Glutamatergic neuron (in vitro differentiated cells): ENCODE data around the gene IL10RB. TPM values are rescaled to one million over a fixed set of nuclear protein-coding genes. Genes with fewer than 3 reads are reported as not detected.

Experiments used
- DNase-seq: peaks from one replicate; pipeline ENCODE4 v3.0.0; 2022
- H3K27ac Mint-ChIP-seq: one replicate; pipeline ENCODE4 v1.8.0; 2020; ENCODE audit warnings: mild to moderate bottlenecking, mixed read lengths, inconsistent platforms; ENCODE audit not compliant: unreplicated experiment
- H3K27me3 Mint-ChIP-seq: one replicate; pipeline ENCODE4 v1.8.0; 2020; ENCODE audit warnings: mild to moderate bottlenecking, moderate library complexity, mixed read lengths, inconsistent platforms; ENCODE audit not compliant: unreplicated experiment
- H3K36me3 Mint-ChIP-seq: one replicate; pipeline ENCODE4 v1.8.0; 2020; ENCODE audit warnings: mild to moderate bottlenecking, mixed read lengths, inconsistent platforms; ENCODE audit not compliant: unreplicated experiment
- H3K4me1 Mint-ChIP-seq: one replicate; pipeline ENCODE4 v1.8.0; 2020; ENCODE audit warnings: mild to moderate bottlenecking, low read depth, mixed read lengths, inconsistent platforms; ENCODE audit not compliant: unreplicated experiment
- H3K4me3 Mint-ChIP-seq: one replicate; pipeline ENCODE4 v1.8.0; 2020; ENCODE audit warnings: mild to moderate bottlenecking, mixed read lengths, inconsistent platforms; ENCODE audit not compliant: unreplicated experiment
- H3K9me3 Mint-ChIP-seq: one replicate; pipeline ENCODE4 v1.8.0; 2020; ENCODE audit warnings: mild to moderate bottlenecking, moderate library complexity, mixed read lengths, inconsistent platforms; ENCODE audit not compliant: unreplicated experiment
- CTCF ChIP-seq: fragments of 200-600 bp; sonication (generic); IDR thresholded peaks from one replicate; pipeline ENCODE4 v1.5.0; 2021; ENCODE audit not compliant: partially characterized antibody, unreplicated experiment
- total RNA-seq: library from RNA; stranded (reverse); fragmentation: NEBNext Ultra II Directional; extraction: Animal tissue kit (Norgen Biotek cat#: 25700); gene quantifications from one replicate; pipeline ENCODE4 v1.2.1, GENCODE V29; 2021; ENCODE audit not compliant: unreplicated experiment

The IL10RB gene
- total RNA-seq, 1 donor from 2014 or later: 4.7 TPM

GRCh38 chr21:33278721-33279120 lies 12.6 kb downstream of the IL10RB start:
- no peaks in the 10 kb centered on the region for H3K27me3 Mint-ChIP-seq
- H3K9me3 Mint-ChIP-seq: peaks cover 2% of the 10 kb centered on the region
- DNase-seq: no peak
- TF ChIP-seq CTCF: no peak
- H3K4me3 Mint-ChIP-seq: no peak overlapping the region
- peaks cover 27% of the 10 kb centered on the region for H3K36me3 Mint-ChIP-seq
- H3K27ac Mint-ChIP-seq: no peak overlapping the region
- peaks cover 4% of the 10 kb centered on the region for H3K4me1 Mint-ChIP-seq

- Mint-ChIP-seq H3K27ac (no peak overlapping the region), H3K4me3 (no peak overlapping the region), H3K36me3 (peaks cover 27% of the 10 kb centered on the region), H3K27me3 (no peaks in the 10 kb centered on the region), H3K9me3 (peaks cover 2% of the 10 kb centered on the region), H3K4me1 (peaks cover 4% of the 10 kb centered on the region)
- TF ChIP-seq CTCF: no peak
- DNase-seq: no peak
These were observed 13.2 kb downstream of the IL10RB start for GRCh38 chr21:33279330-33279820.

GRCh38 chr21:33281096-33281652 lies 15.0 kb downstream of the IL10RB start:
- no peak for DNase-seq
- Mint-ChIP-seq H3K9me3 (peaks cover 2% of the 10 kb centered on the region), H3K4me1 (peaks cover 4% of the 10 kb centered on the region), H3K27me3 (no peaks in the 10 kb centered on the region), H3K27ac (no peak overlapping the region), H3K36me3 (peaks cover 27% of the 10 kb centered on the region), H3K4me3 (no peak overlapping the region)
- TF ChIP-seq CTCF: no peak

GRCh38 chr21:33283203-33283602 lies 17.0 kb downstream of the IL10RB start:
- no peaks in the 10 kb centered on the region for H3K9me3 Mint-ChIP-seq
- peaks cover 23% of the 10 kb centered on the region for H3K36me3 Mint-ChIP-seq
- no peak for TF ChIP-seq CTCF
- H3K27ac Mint-ChIP-seq: no peak overlapping the region
- DNase-seq: no peak
- H3K4me3 Mint-ChIP-seq: no peak overlapping the region
- no peaks in the 10 kb centered on the region for H3K27me3 Mint-ChIP-seq
- H3K4me1 Mint-ChIP-seq: peaks cover 4% of the 10 kb centered on the region

GRCh38 chr21:33286076-33286475 lies 19.9 kb downstream of the IL10RB start:
- Mint-ChIP-seq H3K36me3 (peaks cover under 1% of the 10 kb centered on the region), H3K9me3 (no peaks in the 10 kb centered on the region), H3K4me3 (no peak overlapping the region), H3K4me1 (peaks cover under 1% of the 10 kb centered on the region), H3K27me3 (no peaks in the 10 kb centered on the region), H3K27ac (no peak overlapping the region)
- no peak for DNase-seq
- TF ChIP-seq CTCF: no peak
